Gastroesophageal sphincter (tissue), 3 donors: ENCODE data around the gene SBNO1.
"Not testable (repeated sequence)": the region's sequence is repeated elsewhere in the genome, so short reads cannot be mapped to it uniquely, and the experiment has no call there.

Experiments
- EP300 ChIP-seq: sonication (generic); formaldehyde crosslinking; IDR thresholded peaks from one replicate; pipeline ENCODE4 v1.6.1; 2017; ENCODE audit warnings: antibody characterized with exemption, mild to moderate bottlenecking
- POLR2A ChIP-seq, 2 donors: fragments of 450-650 bp; IDR thresholded peaks; one replicate each; pipeline ENCODE4 v1.6.1; 2017; ENCODE audit warnings: antibody characterized with exemption in 2 of 2, mild to moderate bottlenecking in 2 of 2, moderate library complexity in 1 of 2
- POLR2AphosphoS5 ChIP-seq: sonication (generic); formaldehyde crosslinking; IDR thresholded peaks from one replicate; pipeline ENCODE4 v1.6.1; 2017; ENCODE audit warnings: antibody characterized with exemption
- TF ChIP-seq, protein P1 (sequence below), 4 experiments: fragments of 200-600 bp in 2 of 4; fragments of 450-650 bp in 2 of 4; sonication (generic) in 1 of 4; IDR thresholded peaks; one replicate each; pipeline ENCODE4 v1.5.1; 2017 to 2019; ENCODE audit warnings: antibody characterized with exemption in 4 of 4, mild to moderate bottlenecking in 2 of 4, moderate library complexity in 2 of 4

DNA sequence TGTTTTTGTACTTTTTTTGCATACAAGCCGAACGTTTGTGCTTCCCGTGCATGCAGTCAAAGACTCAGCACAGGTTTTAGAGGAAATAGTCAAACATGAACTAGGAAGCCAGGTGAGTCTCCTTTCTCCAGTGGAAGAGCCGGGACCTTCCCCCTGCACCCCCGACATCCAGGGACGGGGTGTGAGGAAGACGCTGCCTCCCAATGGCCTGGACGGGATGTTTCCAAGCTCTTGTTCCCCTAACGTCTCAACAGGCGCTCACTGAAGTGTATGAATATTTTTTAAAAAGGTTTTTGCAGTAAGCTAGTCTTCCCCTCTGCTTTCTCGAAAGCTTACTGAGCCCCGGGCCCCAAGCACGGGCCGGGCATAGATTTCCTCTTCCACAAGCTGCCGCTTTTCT lies 43.3 kb upstream of the SBNO1 start:
- TF ChIP-seq, protein P1, sequence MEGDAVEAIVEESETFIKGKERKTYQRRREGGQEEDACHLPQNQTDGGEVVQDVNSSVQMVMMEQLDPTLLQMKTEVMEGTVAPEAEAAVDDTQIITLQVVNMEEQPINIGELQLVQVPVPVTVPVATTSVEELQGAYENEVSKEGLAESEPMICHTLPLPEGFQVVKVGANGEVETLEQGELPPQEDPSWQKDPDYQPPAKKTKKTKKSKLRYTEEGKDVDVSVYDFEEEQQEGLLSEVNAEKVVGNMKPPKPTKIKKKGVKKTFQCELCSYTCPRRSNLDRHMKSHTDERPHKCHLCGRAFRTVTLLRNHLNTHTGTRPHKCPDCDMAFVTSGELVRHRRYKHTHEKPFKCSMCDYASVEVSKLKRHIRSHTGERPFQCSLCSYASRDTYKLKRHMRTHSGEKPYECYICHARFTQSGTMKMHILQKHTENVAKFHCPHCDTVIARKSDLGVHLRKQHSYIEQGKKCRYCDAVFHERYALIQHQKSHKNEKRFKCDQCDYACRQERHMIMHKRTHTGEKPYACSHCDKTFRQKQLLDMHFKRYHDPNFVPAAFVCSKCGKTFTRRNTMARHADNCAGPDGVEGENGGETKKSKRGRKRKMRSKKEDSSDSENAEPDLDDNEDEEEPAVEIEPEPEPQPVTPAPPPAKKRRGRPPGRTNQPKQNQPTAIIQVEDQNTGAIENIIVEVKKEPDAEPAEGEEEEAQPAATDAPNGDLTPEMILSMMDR (IDR thresholded peaks at IDR 0.05) = not testable (repeated sequence)
- TF ChIP-seq POLR2A (IDR thresholded peaks at IDR 0.05); EP300; POLR2AphosphoS5: not testable (repeated sequence)
